MCF 10A (cell line): Measurements from ENCODE around the gene CATSPER4. TPM values are rescaled to one million over a fixed set of nuclear protein-coding genes. Genes with fewer than 3 reads are reported as not detected.

Experiments used
- BruUV-seq: library from RNA; stranded (reverse); fragments of 400-500 nt; replicated peaks from 2 replicates; lab custom pipeline; 2021; lab: Mats Ljungman, UMichigan
- CTCF ChIA-PET: fragments of 300-600 bp; sonication (Branson Sonifier 250); formaldehyde crosslinking; extraction: SDS; loops from one replicate; lab custom pipeline; 2021; ENCODE audit warnings: antibody characterized with exemption, inconsistent platforms; lab: Yijun Ruan, JAX
- POLR2A ChIA-PET: fragments of 300-600, 350-650 bp; sonication (Branson Sonifier 250); formaldehyde crosslinking; extraction: SDS; loops from one replicate; lab custom pipeline; 2020; ENCODE audit warnings: antibody characterized with exemption, inconsistent platforms; lab: Yijun Ruan, JAX
- DNase-seq: peaks from one replicate; pipeline ENCODE4 v3.0.0-alpha.2; 2018; ENCODE audit not compliant: unreplicated experiment
- H3K27ac Mint-ChIP-seq: one replicate; pipeline ENCODE4 v1.8.0; 2022; ENCODE audit warnings: mild to moderate bottlenecking, low read depth, mixed read lengths; ENCODE audit not compliant: unreplicated experiment
- H3K27me3 Mint-ChIP-seq: one replicate; pipeline ENCODE4 v1.8.0; 2022; ENCODE audit warnings: mixed read lengths; ENCODE audit not compliant: insufficient read depth, unreplicated experiment
- H3K36me3 Mint-ChIP-seq: one replicate; pipeline ENCODE4 v1.8.0; 2022; ENCODE audit warnings: mild to moderate bottlenecking, moderate library complexity, mixed read lengths; ENCODE audit not compliant: insufficient read depth, unreplicated experiment
- H3K4me1 Mint-ChIP-seq: one replicate; pipeline ENCODE4 v1.8.0; 2022; ENCODE audit warnings: mixed read lengths; ENCODE audit not compliant: insufficient read depth, unreplicated experiment
- H3K4me3 Mint-ChIP-seq: one replicate; pipeline ENCODE4 v1.8.0; 2022; ENCODE audit warnings: mild to moderate bottlenecking, moderate library complexity, mixed read lengths; ENCODE audit not compliant: unreplicated experiment
- H3K9me3 Mint-ChIP-seq: one replicate; pipeline ENCODE4 v1.8.0; 2022; ENCODE audit warnings: mixed read lengths; ENCODE audit not compliant: unreplicated experiment
- CTCF ChIP-seq: fragments of 200-600 bp; IDR thresholded peaks from one replicate; pipeline ENCODE4 v1.8.0; 2022; ENCODE audit warnings: antibody characterized with exemption, mild to moderate bottlenecking; ENCODE audit not compliant: unreplicated experiment
- intact Hi-C: fragments of 100-400 bp; cut with micrococcal nuclease; formaldehyde crosslinking; loops from 2 replicates; pipeline ENCODE4 v1.14.1; 2022
- total RNA-seq: library from RNA; stranded (reverse); gene quantifications from 2 replicates; pipeline ENCODE4 v1.2.3, GENCODE V29; 2022

Gene CATSPER4
- total RNA-seq, 1 experiment from 2014 or later: not detected

- Mint-ChIP-seq H3K4me3 (no peak overlapping the region), H3K4me1 (no peaks in the 10 kb centered on the region), H3K36me3 (no peaks in the 10 kb centered on the region), H3K9me3 (no peaks in the 10 kb centered on the region), H3K27me3 (no peaks in the 10 kb centered on the region), H3K27ac (no peak overlapping the region)
- intact Hi-C loops: no loop called here
- CTCF ChIA-PET: interaction anchor here (0.6 to 3.2 kb wide), 6 partner anchors 11 to 262 kb away, joined by 3 to 14 read pairs (median 3); partner anchors contain the start of genes C1orf232, CNKSR1 and ZNF593
- no peak for DNase-seq
- POLR2A ChIA-PET: no interaction called here
- BruUV-seq: no TSS peak
- no peak for TF ChIP-seq CTCF
Measured at GRCh38 chr1:26155370-26156284, 34.8 kb upstream of the CATSPER4 start.

GRCh38 chr1:26156285-26157038 is 33.9 kb upstream of the CATSPER4 start:
- no TSS peak for BruUV-seq
- Mint-ChIP-seq H3K27me3 (no peaks in the 10 kb centered on the region), H3K9me3 (no peaks in the 10 kb centered on the region), H3K4me1 (no peaks in the 10 kb centered on the region), H3K36me3 (no peaks in the 10 kb centered on the region), H3K27ac (no peak overlapping the region), H3K4me3 (no peak overlapping the region)
- intact Hi-C loops: no loop called here
- no peak for DNase-seq
- ChIA-PET CTCF (interaction anchor here (0.7 to 3.2 kb wide), 7 partner anchors 11 to 53 kb away, joined by 3 to 18 read pairs (median 9); partner anchors contain the start of genes C1orf232, CNKSR1 and ZNF593), POLR2A (no interaction called here)
- TF ChIP-seq CTCF: no peak

GRCh38 chr1:26158271-26158907 is 32.0 kb upstream of the CATSPER4 start:
- no peaks in the 10 kb centered on the region for H3K9me3 Mint-ChIP-seq
- H3K27ac Mint-ChIP-seq: no peak overlapping the region
- H3K27me3 Mint-ChIP-seq: no peaks in the 10 kb centered on the region
- CTCF ChIA-PET: interaction anchor here (0.7 to 3.2 kb wide), 3 partner anchors 11 to 259 kb away, joined by 3 to 18 read pairs (median 14); partner anchors contain the start of genes C1orf232 and ZNF593
- POLR2A ChIA-PET: no interaction called here
- no peak for TF ChIP-seq CTCF
- no peak for DNase-seq
- H3K36me3 Mint-ChIP-seq: no peaks in the 10 kb centered on the region
- intact Hi-C loops: no loop called here
- no peaks in the 10 kb centered on the region for H3K4me1 Mint-ChIP-seq
- no peak overlapping the region for H3K4me3 Mint-ChIP-seq
- BruUV-seq: no TSS peak
